ENCODE data around the gene KLHL5. TPM values are rescaled to one million over a fixed set of nuclear protein-coding genes. Genes with fewer than 3 reads are reported as not detected.

KLHL5 gene
- total RNA-seq, 1 donor from 2014 or later, result 65.9 TPM

DNA sequence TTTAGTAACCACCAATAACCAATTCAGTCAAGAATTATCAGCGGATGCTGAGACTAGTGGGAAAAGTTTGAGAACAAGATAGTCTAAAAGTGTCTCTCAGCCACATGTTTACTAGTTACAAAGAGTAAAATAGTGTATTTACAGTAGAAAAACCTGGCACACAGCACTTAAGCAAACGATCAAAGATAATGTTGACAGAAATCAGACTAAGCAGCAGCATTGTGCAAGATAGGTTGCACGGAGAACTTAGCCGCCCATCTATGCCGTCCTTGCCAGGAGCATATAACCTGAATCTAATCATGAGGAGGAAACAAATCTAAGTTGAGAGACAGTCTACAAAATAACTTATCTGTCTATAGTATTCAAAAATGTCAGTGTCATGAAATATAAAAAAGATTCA is 35.3 kb downstream of the KLHL5 start:
- H3K4me2 ChIP-seq, result no peak overlapping the region
- no peaks in the 10 kb centered on the region for H3K9me3 ChIP-seq (ENCODE audit: low read depth)
- Mint-ChIP-seq H3K9me3 (no peaks in the 10 kb centered on the region), H3K4me1 (no peaks in the 10 kb centered on the region), H3K4me3 (no peak overlapping the region), H3K27ac (no peak overlapping the region), H3K36me3 (peaks cover 5% of the 10 kb centered on the region), H3K27me3 (ENCODE audit: insufficient read depth, low read depth) (no peaks in the 10 kb centered on the region)
- no peaks in the 10 kb centered on the region for H3K79me2 ChIP-seq (ENCODE audit: low read depth)
- H3K27ac ChIP-seq, result no peak overlapping the region
- TF ChIP-seq EZH2phosphoT487 (IDR thresholded peaks at IDR 0.05) (no peak), EZH2 (IDR thresholded peaks at IDR 0.05) (no peak)
- TF ChIP-seq, protein P1, sequence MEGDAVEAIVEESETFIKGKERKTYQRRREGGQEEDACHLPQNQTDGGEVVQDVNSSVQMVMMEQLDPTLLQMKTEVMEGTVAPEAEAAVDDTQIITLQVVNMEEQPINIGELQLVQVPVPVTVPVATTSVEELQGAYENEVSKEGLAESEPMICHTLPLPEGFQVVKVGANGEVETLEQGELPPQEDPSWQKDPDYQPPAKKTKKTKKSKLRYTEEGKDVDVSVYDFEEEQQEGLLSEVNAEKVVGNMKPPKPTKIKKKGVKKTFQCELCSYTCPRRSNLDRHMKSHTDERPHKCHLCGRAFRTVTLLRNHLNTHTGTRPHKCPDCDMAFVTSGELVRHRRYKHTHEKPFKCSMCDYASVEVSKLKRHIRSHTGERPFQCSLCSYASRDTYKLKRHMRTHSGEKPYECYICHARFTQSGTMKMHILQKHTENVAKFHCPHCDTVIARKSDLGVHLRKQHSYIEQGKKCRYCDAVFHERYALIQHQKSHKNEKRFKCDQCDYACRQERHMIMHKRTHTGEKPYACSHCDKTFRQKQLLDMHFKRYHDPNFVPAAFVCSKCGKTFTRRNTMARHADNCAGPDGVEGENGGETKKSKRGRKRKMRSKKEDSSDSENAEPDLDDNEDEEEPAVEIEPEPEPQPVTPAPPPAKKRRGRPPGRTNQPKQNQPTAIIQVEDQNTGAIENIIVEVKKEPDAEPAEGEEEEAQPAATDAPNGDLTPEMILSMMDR (IDR thresholded peaks at IDR 0.05), result no peak
- no peaks in the 10 kb centered on the region for H3K36me3 ChIP-seq
- DNase-seq (ENCODE audit: low spot score), result no peak
- no peak overlapping the region for H3K4me3 ChIP-seq
- no peaks in the 10 kb centered on the region for H3F3A ChIP-seq (ENCODE audit: low read depth)
- no peaks in the 10 kb centered on the region for H3K4me1 ChIP-seq
- no peak overlapping the region for H3K9ac ChIP-seq
- H3K27me3 ChIP-seq, result no peaks in the 10 kb centered on the region
- H4K20me1 ChIP-seq (ENCODE audit: low read depth), result no peaks in the 10 kb centered on the region
- no peak overlapping the region for H2AFZ ChIP-seq (replicated peaks)

DNA sequence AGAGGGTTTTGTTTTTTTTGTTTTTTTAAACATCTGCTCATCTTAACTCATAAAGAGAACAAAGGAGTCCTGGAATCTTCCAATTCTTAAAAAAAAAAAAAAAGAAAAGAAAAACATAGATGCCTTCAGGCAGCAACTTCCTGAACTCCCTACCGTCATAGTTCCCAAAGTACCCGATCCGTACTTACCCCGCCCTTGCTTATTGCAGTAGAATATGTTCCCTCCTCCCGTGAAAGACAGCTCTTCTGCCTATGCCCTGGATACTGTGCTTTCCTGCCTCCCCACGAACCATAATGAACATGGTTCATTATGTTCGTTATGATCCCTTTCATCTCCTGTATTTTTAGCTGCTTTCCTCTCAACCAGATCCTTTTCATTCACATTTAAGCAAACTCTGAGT is 40.3 kb downstream of the KLHL5 start:
- H3F3A ChIP-seq (ENCODE audit: low read depth), result no peaks in the 10 kb centered on the region
- H3K4me3 Mint-ChIP-seq, result no peak overlapping the region
- no peak overlapping the region for H3K4me2 ChIP-seq
- no peaks in the 10 kb centered on the region for H3K9me3 Mint-ChIP-seq
- no peak for DNase-seq (ENCODE audit: low spot score)
- H3K36me3 ChIP-seq, result peaks cover 7% of the 10 kb centered on the region
- TF ChIP-seq EZH2 (IDR thresholded peaks at IDR 0.05), result no peak
- no peak for TF ChIP-seq EZH2phosphoT487 (IDR thresholded peaks at IDR 0.05)
- TF ChIP-seq, protein P1 (IDR thresholded peaks at IDR 0.05), result no peak
- H3K9me3 ChIP-seq (ENCODE audit: low read depth), result no peaks in the 10 kb centered on the region
- H3K36me3 Mint-ChIP-seq, result peaks cover 21% of the 10 kb centered on the region
- no peak overlapping the region for H3K27ac ChIP-seq
- H3K79me2 ChIP-seq (ENCODE audit: low read depth), result no peaks in the 10 kb centered on the region
- no peaks in the 10 kb centered on the region for H4K20me1 ChIP-seq (ENCODE audit: low read depth)
- no peak overlapping the region for H2AFZ ChIP-seq (replicated peaks)
- no peak overlapping the region for H3K9ac ChIP-seq
- H3K4me1 Mint-ChIP-seq, result no peaks in the 10 kb centered on the region
- H3K4me3 ChIP-seq, result no peak overlapping the region
- H3K27me3 ChIP-seq, result no peaks in the 10 kb centered on the region
- H3K27me3 Mint-ChIP-seq (ENCODE audit: insufficient read depth, low read depth), result peaks cover 2% of the 10 kb centered on the region
- H3K4me1 ChIP-seq, result no peaks in the 10 kb centered on the region
- no peak overlapping the region for H3K27ac Mint-ChIP-seq

DNA sequence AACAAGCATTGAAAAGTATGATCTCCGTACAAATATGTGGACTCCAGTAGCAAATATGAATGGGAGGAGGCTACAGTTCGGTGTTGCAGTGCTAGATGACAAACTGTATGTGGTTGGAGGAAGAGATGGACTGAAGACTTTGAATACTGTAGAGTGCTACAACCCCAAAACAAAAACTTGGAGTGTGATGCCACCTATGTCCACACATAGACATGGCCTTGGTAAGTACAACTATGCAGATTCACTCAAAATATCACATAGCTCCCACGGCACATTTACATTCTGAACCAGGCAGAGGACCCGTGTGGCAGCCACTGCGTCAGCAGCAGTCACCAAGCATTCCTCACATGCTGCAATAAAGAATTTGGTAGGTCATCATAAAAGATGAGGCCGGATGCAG is 41.3 kb downstream of the KLHL5 start:
- Histone ChIP-seq H3K79me2 (ENCODE audit: low read depth) (no peaks in the 10 kb centered on the region), H3K4me2 (no peak overlapping the region), H3K36me3 (peaks cover 7% of the 10 kb centered on the region), H3K4me1 (no peaks in the 10 kb centered on the region), H3K4me3 (no peak overlapping the region), H2AFZ (replicated peaks) (no peak overlapping the region), H3K9me3 (ENCODE audit: low read depth) (no peaks in the 10 kb centered on the region), H3K9ac (no peak overlapping the region), H3F3A (ENCODE audit: low read depth) (no peaks in the 10 kb centered on the region), H4K20me1 (ENCODE audit: low read depth) (no peaks in the 10 kb centered on the region), H3K27me3 (no peaks in the 10 kb centered on the region), H3K27ac (no peak overlapping the region)
- Mint-ChIP-seq H3K27ac (no peak overlapping the region), H3K4me1 (no peaks in the 10 kb centered on the region), H3K27me3 (ENCODE audit: insufficient read depth, low read depth) (peaks cover 2% of the 10 kb centered on the region), H3K9me3 (no peaks in the 10 kb centered on the region), H3K4me3 (no peak overlapping the region), H3K36me3 (peaks cover 19% of the 10 kb centered on the region)
- TF ChIP-seq EZH2 (IDR thresholded peaks at IDR 0.05) (no peak), EZH2phosphoT487 (IDR thresholded peaks at IDR 0.05) (no peak)
- TF ChIP-seq, protein P1 (IDR thresholded peaks at IDR 0.05), result no peak
- DNase-seq (ENCODE audit: low spot score), result no peak

All from neural progenitor cell (in vitro differentiated cells).